Measurements from ENCODE around the gene SLAMF8. TPM values are rescaled to one million over a fixed set of nuclear protein-coding genes. Genes with fewer than 3 reads are reported as not detected.

Gene SLAMF8
- total RNA-seq, 1 donor: 0.36 TPM

GRCh38 chr1:159870704-159871103 is 44.0 kb downstream of the SLAMF8 start:
- H3K9me3 ChIP-seq (ENCODE audit: low read depth, low read length): no peaks in the 10 kb centered on the region
- H3K27me3 ChIP-seq (ENCODE audit: insufficient read depth, low read length): no peaks in the 10 kb centered on the region
- H2AFZ ChIP-seq (ENCODE audit: low read length): no peak overlapping the region
- H3K4me3 ChIP-seq (ENCODE audit: insufficient read depth, low read length): no peak overlapping the region
- H4K20me1 ChIP-seq (ENCODE audit: insufficient read depth, low read length): no peaks in the 10 kb centered on the region
- no peak for TF ChIP-seq CTCF (IDR thresholded peaks at IDR 0.05; ENCODE audit: extremely low read depth, low read depth, low read length)
- H3K27ac ChIP-seq (ENCODE audit: low read depth, low read length): no peak overlapping the region
- no peaks in the 10 kb centered on the region for H3K79me2 ChIP-seq (ENCODE audit: insufficient read depth, low read length)
- DNase-seq (ENCODE audit: insufficient read length, low spot score, missing footprints): no peak
- H3K4me2 ChIP-seq (ENCODE audit: insufficient read depth, low read length): no peak overlapping the region
- H3K4me1 ChIP-seq (ENCODE audit: insufficient read depth, low read length): peaks cover 16% of the 10 kb centered on the region
- no peaks in the 10 kb centered on the region for H3K36me3 ChIP-seq (ENCODE audit: insufficient read depth, low read length)

- H3K27ac ChIP-seq (ENCODE audit: low read depth, low read length): no peak overlapping the region
- DNase-seq (ENCODE audit: insufficient read length, low spot score, missing footprints): no peak
- no peak overlapping the region for H3K4me2 ChIP-seq (ENCODE audit: insufficient read depth, low read length)
- peaks cover 16% of the 10 kb centered on the region for H3K4me1 ChIP-seq (ENCODE audit: insufficient read depth, low read length)
- H3K27me3 ChIP-seq (ENCODE audit: insufficient read depth, low read length): no peaks in the 10 kb centered on the region
- no peaks in the 10 kb centered on the region for H3K36me3 ChIP-seq (ENCODE audit: insufficient read depth, low read length)
- no peak overlapping the region for H2AFZ ChIP-seq (ENCODE audit: low read length)
- no peaks in the 10 kb centered on the region for H3K79me2 ChIP-seq (ENCODE audit: insufficient read depth, low read length)
- no peaks in the 10 kb centered on the region for H3K9me3 ChIP-seq (ENCODE audit: low read depth, low read length)
- no peak for TF ChIP-seq CTCF (IDR thresholded peaks at IDR 0.05; ENCODE audit: extremely low read depth, low read depth, low read length)
- no peaks in the 10 kb centered on the region for H4K20me1 ChIP-seq (ENCODE audit: insufficient read depth, low read length)
- no peak overlapping the region for H3K4me3 ChIP-seq (ENCODE audit: insufficient read depth, low read length)
Observed at GRCh38 chr1:159872891-159873290, 46.2 kb downstream of the SLAMF8 start.

- DNase-seq (ENCODE audit: insufficient read length, low spot score, missing footprints): no peak
- Histone ChIP-seq H3K27ac (ENCODE audit: low read depth, low read length) (no peak overlapping the region), H3K4me1 (ENCODE audit: insufficient read depth, low read length) (peaks cover 12% of the 10 kb centered on the region), H3K4me2 (ENCODE audit: insufficient read depth, low read length) (no peak overlapping the region), H3K4me3 (ENCODE audit: insufficient read depth, low read length) (no peak overlapping the region), H3K79me2 (ENCODE audit: insufficient read depth, low read length) (no peaks in the 10 kb centered on the region), H3K27me3 (ENCODE audit: insufficient read depth, low read length) (no peaks in the 10 kb centered on the region), H3K36me3 (ENCODE audit: insufficient read depth, low read length) (no peaks in the 10 kb centered on the region), H4K20me1 (ENCODE audit: insufficient read depth, low read length) (no peaks in the 10 kb centered on the region), H2AFZ (ENCODE audit: low read length) (no peak overlapping the region), H3K9me3 (ENCODE audit: low read depth, low read length) (no peaks in the 10 kb centered on the region)
- TF ChIP-seq CTCF (IDR thresholded peaks at IDR 0.05; ENCODE audit: extremely low read depth, low read depth, low read length): no peak
Observed at GRCh38 chr1:159873530-159874143, 47.0 kb downstream of the SLAMF8 start.

- no peak for TF ChIP-seq CTCF (IDR thresholded peaks at IDR 0.05; ENCODE audit: extremely low read depth, low read depth, low read length)
- Histone ChIP-seq H3K27ac (ENCODE audit: low read depth, low read length) (no peak overlapping the region), H2AFZ (ENCODE audit: low read length) (no peak overlapping the region), H4K20me1 (ENCODE audit: insufficient read depth, low read length) (no peaks in the 10 kb centered on the region), H3K27me3 (ENCODE audit: insufficient read depth, low read length) (no peaks in the 10 kb centered on the region), H3K4me1 (ENCODE audit: insufficient read depth, low read length) (peaks cover 31% of the 10 kb centered on the region), H3K9me3 (ENCODE audit: low read depth, low read length) (no peaks in the 10 kb centered on the region), H3K36me3 (ENCODE audit: insufficient read depth, low read length) (no peaks in the 10 kb centered on the region), H3K79me2 (ENCODE audit: insufficient read depth, low read length) (no peaks in the 10 kb centered on the region), H3K4me3 (ENCODE audit: insufficient read depth, low read length) (no peak overlapping the region), H3K4me2 (ENCODE audit: insufficient read depth, low read length) (no peak overlapping the region)
- no peak for DNase-seq (ENCODE audit: insufficient read length, low spot score, missing footprints)
Observed at GRCh38 chr1:159877695-159878444, 51.2 kb downstream of the SLAMF8 start.

Data from osteoblast (primary cell).